ENCODE measurements around the gene COL1A1. TPM values are rescaled to one million over a fixed set of nuclear protein-coding genes. Genes with fewer than 3 reads are reported as not detected.

Gene COL1A1
- total RNA-seq, 1 donor from 2014 or later, result 12,796 TPM

- Histone ChIP-seq H3K9me3 (ENCODE audit: insufficient read depth, low read depth, low read length) (no peaks in the 10 kb centered on the region), H3K27ac (ENCODE audit: low read depth, low read length) (peak overlapping the region; percentile 98), H2AFZ (ENCODE audit: low read depth, low read length) (no peak overlapping the region), H3K4me3 (ENCODE audit: insufficient read depth, low read depth, low read length) (no peak overlapping the region), H3K4me2 (ENCODE audit: low read length) (peak overlapping the region; percentile 89), H4K20me1 (ENCODE audit: insufficient read depth, low read length) (peaks cover 24% of the 10 kb centered on the region), H3K79me2 (ENCODE audit: insufficient read depth, low read length) (peaks cover 68% of the 10 kb centered on the region), H3K4me1 (ENCODE audit: insufficient read depth, low read length) (peaks cover 68% of the 10 kb centered on the region), H3K27me3 (ENCODE audit: insufficient read depth, low read length) (no peaks in the 10 kb centered on the region), H3K36me3 (ENCODE audit: insufficient read depth, low read length) (peaks cover 2% of the 10 kb centered on the region), H3K9ac (ENCODE audit: low read length) (peak overlapping the region; percentile 80)
- peak overlapping the region; percentile 93 for H3K27ac Mint-ChIP-seq (ENCODE audit: unreplicated experiment)
- H3K4me1 Mint-ChIP-seq (ENCODE audit: low read depth, unreplicated experiment), result peaks cover 61% of the 10 kb centered on the region
- no peaks in the 10 kb centered on the region for H3K9me3 Mint-ChIP-seq (ENCODE audit: unreplicated experiment)
- TF ChIP-seq, protein P1, sequence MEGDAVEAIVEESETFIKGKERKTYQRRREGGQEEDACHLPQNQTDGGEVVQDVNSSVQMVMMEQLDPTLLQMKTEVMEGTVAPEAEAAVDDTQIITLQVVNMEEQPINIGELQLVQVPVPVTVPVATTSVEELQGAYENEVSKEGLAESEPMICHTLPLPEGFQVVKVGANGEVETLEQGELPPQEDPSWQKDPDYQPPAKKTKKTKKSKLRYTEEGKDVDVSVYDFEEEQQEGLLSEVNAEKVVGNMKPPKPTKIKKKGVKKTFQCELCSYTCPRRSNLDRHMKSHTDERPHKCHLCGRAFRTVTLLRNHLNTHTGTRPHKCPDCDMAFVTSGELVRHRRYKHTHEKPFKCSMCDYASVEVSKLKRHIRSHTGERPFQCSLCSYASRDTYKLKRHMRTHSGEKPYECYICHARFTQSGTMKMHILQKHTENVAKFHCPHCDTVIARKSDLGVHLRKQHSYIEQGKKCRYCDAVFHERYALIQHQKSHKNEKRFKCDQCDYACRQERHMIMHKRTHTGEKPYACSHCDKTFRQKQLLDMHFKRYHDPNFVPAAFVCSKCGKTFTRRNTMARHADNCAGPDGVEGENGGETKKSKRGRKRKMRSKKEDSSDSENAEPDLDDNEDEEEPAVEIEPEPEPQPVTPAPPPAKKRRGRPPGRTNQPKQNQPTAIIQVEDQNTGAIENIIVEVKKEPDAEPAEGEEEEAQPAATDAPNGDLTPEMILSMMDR (IDR thresholded peaks at IDR 0.05; ENCODE audit: insufficient read depth, low read depth, low read length), result no peak
- no peak for TF ChIP-seq EZH2 (IDR thresholded peaks at IDR 0.05; ENCODE audit: insufficient read depth, low read length)
- peak; percentile 97 for DNase-seq (ENCODE audit: low read depth)
- no peaks in the 10 kb centered on the region for H3K27me3 Mint-ChIP-seq (ENCODE audit: low read depth, unreplicated experiment)
- FAIRE-seq, result peak; percentile 78
- peaks cover 19% of the 10 kb centered on the region for H3K36me3 Mint-ChIP-seq (ENCODE audit: low read depth, unreplicated experiment)
- peak overlapping the region; percentile 64 for H3K4me3 Mint-ChIP-seq (ENCODE audit: unreplicated experiment)
Measured at GRCh38 chr17:50203604-50204345, 2.3 kb upstream of the COL1A1 start.

GRCh38 chr17:50203086-50203485, 1.7 kb upstream of the COL1A1 start:
- H3K27me3 ChIP-seq (ENCODE audit: insufficient read depth, low read length), result no peaks in the 10 kb centered on the region
- peaks cover 56% of the 10 kb centered on the region for H3K4me1 Mint-ChIP-seq (ENCODE audit: low read depth, unreplicated experiment)
- H3K36me3 ChIP-seq (ENCODE audit: insufficient read depth, low read length), result peaks cover 8% of the 10 kb centered on the region
- no peak overlapping the region for H2AFZ ChIP-seq (ENCODE audit: low read depth, low read length)
- peaks cover 31% of the 10 kb centered on the region for H4K20me1 ChIP-seq (ENCODE audit: insufficient read depth, low read length)
- H3K4me3 Mint-ChIP-seq (ENCODE audit: unreplicated experiment), result peak overlapping the region; percentile 93
- DNase-seq (ENCODE audit: low read depth), result peak; percentile 63
- no peaks in the 10 kb centered on the region for H3K27me3 Mint-ChIP-seq (ENCODE audit: low read depth, unreplicated experiment)
- peak overlapping the region; percentile 89 for H3K4me2 ChIP-seq (ENCODE audit: low read length)
- no peak overlapping the region for H3K4me3 ChIP-seq (ENCODE audit: insufficient read depth, low read depth, low read length)
- H3K9me3 Mint-ChIP-seq (ENCODE audit: unreplicated experiment), result peaks cover 2% of the 10 kb centered on the region
- no peak for FAIRE-seq
- H3K9ac ChIP-seq (ENCODE audit: low read length), result peak overlapping the region; percentile 80
- TF ChIP-seq, protein P1 (IDR thresholded peaks at IDR 0.05; ENCODE audit: insufficient read depth, low read depth, low read length), result no peak
- TF ChIP-seq EZH2 (IDR thresholded peaks at IDR 0.05; ENCODE audit: insufficient read depth, low read length), result no peak
- H3K9me3 ChIP-seq (ENCODE audit: insufficient read depth, low read depth, low read length), result no peaks in the 10 kb centered on the region
- peaks cover 66% of the 10 kb centered on the region for H3K4me1 ChIP-seq (ENCODE audit: insufficient read depth, low read length)
- peaks cover 25% of the 10 kb centered on the region for H3K36me3 Mint-ChIP-seq (ENCODE audit: low read depth, unreplicated experiment)
- H3K27ac ChIP-seq (ENCODE audit: low read depth, low read length), result peak overlapping the region; percentile 98
- peaks cover 73% of the 10 kb centered on the region for H3K79me2 ChIP-seq (ENCODE audit: insufficient read depth, low read length)
- H3K27ac Mint-ChIP-seq (ENCODE audit: unreplicated experiment), result peak overlapping the region; percentile 81
